ENCODE results near the gene FBXW11.
"Not testable (repeated sequence)": the region's sequence is repeated elsewhere in the genome, so short reads cannot be mapped to it uniquely, and the experiment has no call there.

The FBXW11 gene

DNA sequence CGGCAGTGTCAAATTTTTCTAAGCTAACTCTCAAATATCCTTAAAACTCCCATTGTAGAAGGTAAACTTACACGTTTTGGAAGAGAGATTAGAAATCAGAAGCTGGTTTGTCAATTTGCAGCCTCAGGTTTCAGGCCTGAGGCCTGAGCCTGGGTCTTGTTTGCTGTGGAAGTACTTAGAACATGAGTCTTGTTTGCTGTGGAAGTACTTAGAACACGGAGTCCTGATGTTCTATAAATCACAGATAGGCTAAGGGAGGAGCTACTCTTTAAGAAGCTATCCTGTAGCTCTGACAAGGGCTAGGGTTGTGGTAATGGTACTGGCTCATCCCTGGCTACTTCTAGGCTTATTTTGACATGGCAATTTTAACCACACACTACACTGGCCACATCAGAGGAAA is 97.8 kb downstream of the FBXW11 start:
- no peak for DNase-seq (ENCODE audit: low spot score)

DNA sequence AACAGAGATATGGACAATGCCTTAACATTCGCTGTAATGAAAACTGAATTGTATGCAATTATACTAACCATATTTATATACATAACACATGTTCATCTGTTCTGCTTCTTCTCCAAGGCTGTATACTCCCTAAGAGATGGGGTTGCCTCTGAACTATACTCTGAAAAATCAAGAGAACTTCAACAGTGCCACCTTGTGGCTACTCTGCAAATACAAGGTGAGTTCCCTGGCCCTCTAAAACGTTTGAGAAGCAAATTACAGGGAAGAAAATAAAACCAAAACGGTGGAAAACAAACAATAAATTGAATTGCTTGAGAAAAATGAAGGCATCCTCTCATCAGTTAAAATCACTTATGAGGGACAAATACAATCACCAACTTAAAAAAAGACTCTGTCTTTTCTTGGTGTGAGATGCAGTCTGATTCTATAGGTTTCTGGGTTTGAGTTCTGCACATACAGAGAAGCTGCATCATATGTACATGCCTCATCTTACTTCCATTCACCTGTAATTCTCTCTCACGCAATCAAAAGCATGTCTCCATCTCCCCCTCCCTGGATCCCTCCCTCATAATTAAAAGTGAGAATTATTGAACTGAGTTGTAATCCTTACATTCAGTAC is 98.6 kb downstream of the FBXW11 start:
- DNase-seq (ENCODE audit: low spot score) = peak; percentile 52

GRCh38 chr5:171906703-171907590 is 99.5 kb downstream of the FBXW11 start:
- DNase-seq (ENCODE audit: low spot score) = no peak

DNA sequence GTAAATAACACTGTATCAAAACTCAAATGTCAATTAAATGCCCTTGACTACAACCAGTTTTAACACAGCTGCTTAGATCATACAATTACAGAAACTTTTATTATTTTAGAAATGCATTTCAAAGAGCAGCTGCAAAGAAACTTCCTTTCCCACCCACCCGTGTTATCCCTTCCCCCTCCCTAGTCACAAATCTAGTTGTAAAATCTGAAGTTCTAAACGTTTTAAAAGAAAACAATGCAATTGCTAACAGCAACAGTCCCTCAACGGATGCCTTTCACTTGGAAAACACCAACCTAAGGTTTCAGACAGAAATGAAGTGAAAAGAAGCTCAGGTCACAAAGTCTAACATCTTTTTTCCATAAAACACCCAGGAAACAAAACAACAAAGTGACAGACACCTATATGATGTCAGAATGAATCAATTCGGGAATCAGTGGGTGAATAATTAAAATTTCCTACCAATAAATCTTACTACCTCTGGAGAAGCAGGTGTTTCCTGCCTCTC is 100.3 kb downstream of the FBXW11 start:
- no peak for DNase-seq (ENCODE audit: low spot score)

GRCh38 chr5:171904886-171905285 is 101.6 kb downstream of the FBXW11 start:
- no peak for DNase-seq (ENCODE audit: low spot score)

GRCh38 chr5:171901764-171902163 is 104.7 kb downstream of the FBXW11 start:
- DNase-seq (ENCODE audit: low spot score) = no peak

DNA sequence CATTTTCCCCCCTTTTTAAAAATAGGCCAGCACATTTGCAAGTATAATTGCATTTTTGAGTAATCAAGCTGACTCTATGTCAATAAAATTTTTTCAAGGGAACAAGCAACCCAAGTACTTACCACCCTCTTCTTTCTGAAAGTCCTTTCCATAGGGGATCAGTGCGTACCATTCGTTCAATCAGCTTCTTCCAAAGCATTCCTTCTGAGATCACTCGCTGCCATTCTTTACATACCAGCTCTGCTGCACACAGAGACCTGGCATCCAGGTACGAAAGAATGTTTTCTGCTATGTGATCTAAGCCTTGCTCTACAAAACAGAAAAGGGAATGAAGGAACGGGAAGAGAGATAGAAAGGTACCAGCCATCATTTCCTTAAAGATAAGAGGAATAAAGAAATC is 106.6 kb downstream of the FBXW11 start:
- DNase-seq (ENCODE audit: low spot score) = no peak

DNA sequence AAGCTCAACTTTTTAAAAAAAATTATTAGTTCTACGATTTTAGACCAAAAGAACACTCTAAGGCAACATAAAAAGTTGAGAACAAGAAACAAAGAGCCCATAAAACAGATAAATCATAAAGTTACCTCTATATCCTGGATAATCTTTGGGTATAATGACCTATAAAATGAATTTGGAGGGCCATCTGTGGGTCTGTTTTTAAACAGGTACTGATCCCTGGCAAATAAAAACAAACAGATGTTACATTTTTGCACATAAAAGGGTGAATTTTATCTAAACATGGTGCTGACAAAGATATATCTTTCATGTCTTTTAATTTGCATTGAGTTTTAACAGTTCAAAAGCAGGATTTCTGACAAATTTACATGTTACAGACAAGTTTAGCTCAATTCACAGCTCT is 107.6 kb downstream of the FBXW11 start:
- DNase-seq (ENCODE audit: low spot score) = no peak

GRCh38 chr5:171898386-171898785 is 108.1 kb downstream of the FBXW11 start:
- no peak for DNase-seq (ENCODE audit: low spot score)

DNA sequence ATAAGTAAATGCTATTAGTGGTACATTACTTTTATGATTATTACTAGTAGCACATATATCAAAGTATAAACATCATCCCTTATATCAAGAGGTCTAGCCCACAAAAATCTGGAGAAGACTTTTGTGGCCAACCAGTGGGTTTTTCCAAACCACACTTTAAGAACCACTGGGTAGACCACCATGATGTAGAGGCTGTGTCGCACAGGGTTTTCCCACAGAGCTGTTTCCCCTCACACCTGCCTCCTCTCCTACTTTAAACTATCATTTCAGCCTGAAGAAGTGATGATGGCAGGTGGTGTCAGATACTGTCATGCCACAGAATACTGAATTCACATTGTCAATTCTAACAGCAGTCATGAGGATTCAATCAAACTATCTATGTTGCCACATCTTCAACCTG is 109.2 kb downstream of the FBXW11 start:
- DNase-seq (ENCODE audit: low spot score) = no peak

DNA sequence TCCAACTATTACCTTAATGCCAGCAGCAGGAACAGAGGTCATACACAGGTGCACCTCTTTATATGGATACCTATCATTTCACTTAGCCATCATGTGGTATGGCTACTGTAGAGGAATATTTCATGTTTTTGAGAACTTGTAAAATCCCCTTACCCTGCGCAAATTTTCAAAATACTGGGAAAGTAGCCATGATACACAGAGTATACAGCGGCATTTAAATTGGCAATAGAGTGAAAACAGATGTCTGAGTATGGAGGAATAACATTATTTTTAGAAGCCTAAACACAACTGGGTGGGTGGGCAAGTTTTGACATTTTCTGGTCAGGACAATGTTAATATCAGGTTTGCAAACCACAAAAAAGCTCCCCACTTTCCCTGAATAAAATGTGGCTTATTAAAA is 111.4 kb downstream of the FBXW11 start:
- no peak for DNase-seq (ENCODE audit: low spot score)

DNA sequence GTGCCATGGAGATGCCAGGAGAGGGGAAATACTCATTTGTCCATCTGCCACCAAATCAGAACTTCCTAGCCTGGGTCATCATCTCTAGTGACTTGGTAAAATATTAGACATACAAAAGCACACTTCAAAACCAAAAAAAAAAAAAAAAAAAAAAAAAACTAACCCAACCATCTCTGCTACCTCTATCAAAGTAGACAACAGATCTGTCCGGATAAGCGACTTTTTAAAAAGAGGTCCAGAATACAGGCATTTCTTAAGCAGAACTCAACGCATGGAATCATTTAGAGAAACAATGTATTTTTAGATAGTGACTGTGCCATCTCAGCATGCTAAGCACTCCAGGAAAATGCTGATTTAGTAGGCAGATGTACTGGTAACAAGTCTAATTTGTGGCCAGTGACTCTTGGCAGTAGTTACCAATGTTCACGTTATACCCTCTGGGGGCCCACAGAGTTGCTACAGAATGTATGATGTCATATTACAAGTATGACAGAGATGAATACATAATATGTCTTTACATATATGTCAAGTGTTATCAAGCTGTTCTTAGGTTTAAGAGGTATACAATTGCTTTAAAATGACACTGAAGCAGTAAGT is 113.0 kb downstream of the FBXW11 start:
- DNase-seq (ENCODE audit: low spot score) = no peak

- no peak for DNase-seq (ENCODE audit: low spot score)
Measured at GRCh38 chr5:171891595-171891994, 114.8 kb downstream of the FBXW11 start.

DNA sequence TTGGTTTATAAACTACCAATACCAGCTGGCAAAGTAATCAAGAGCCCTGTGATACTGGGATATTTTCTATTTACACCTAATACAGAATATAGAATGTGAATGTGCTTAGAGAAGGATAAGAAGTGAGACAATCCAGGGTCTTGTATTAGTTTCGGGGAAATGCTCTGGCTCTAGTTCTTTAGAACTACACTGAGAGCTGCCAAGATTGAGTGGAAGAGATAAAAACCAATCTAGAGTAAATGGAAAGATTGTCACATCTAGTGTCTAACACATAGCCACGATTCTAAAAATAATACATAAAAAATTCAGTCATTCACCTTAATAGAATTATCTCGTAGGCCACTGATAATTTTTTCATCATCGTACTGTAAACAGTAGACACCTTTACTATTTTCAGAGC is 115.3 kb downstream of the FBXW11 start:
- no peak for DNase-seq (ENCODE audit: low spot score)

DNA sequence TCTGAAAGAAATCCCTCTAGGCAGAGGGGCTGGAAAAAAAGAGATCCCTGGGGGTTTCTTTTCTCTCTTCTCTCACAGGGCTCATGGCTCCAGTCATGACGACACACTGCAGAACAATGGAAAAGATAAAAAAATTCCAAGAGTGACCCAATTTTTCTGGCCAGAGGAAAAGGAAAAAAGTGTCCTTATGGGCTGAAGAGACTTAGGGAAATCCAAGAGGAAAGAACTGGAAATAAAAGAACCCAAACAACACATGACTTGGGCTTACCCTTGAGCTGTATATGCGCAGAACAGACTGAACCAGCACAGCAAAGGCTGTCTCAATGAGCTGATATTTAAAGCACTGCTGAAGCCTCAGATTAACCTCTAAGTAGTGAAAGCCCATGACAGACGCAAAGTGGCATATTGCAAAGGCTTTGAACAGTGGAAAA is 118.4 kb downstream of the FBXW11 start:
- no peak for DNase-seq (ENCODE audit: low spot score)

- DNase-seq (ENCODE audit: low spot score) = not testable (repeated sequence)
Measured at GRCh38 chr5:171886037-171886436, 120.4 kb downstream of the FBXW11 start.

DNA sequence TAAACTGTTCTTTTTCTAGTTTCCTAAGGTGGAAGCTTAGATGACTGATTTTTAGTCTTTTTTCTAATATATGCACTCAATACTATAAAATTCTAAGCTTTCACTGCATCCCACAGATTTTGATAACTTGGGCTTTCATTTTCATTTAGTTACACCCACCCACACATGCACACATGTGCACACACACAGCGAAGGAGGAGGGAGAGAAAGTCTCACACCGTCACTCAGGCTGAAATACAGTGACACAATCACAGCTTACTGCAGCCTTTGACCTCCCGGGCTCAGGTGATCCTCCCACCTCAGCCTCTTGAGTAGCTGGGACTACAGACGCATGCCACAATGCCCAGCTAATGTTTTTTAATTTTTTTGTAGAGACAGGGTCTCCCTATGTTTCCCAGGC is 124.3 kb downstream of the FBXW11 start:
- no peak for DNase-seq (ENCODE audit: low spot score)

- DNase-seq (ENCODE audit: low spot score) = no peak
Measured at GRCh38 chr5:171874234-171874633, 132.2 kb downstream of the FBXW11 start.

GRCh38 chr5:171872666-171873065 is 133.8 kb downstream of the FBXW11 start:
- no peak for DNase-seq (ENCODE audit: low spot score)

- no peak for DNase-seq (ENCODE audit: low spot score)
Measured at GRCh38 chr5:171871711-171872110, 134.7 kb downstream of the FBXW11 start.

- DNase-seq (ENCODE audit: low spot score) = no peak
Measured at GRCh38 chr5:171869956-171870355, 136.5 kb downstream of the FBXW11 start.

DNA sequence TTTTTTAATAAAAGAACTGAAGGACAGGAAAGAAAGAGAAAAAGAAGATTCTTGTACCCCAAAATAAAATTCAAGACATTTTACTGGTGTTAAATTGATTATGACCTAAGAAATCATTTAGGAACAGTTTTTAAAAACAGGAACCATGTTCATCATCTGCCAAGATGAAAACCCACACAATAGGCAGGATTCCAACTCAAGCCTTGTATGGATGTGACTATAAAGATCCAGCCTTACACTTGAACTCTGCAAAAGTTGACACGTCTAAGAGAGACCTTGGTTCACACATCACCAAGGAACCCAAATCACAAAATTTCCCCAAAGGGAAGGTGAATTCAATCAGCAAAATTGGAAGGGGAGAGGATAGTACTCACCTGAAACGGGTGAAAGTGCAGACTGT is 138.2 kb downstream of the FBXW11 start:
- DNase-seq (ENCODE audit: low spot score) = no peak

GRCh38 chr5:171867786-171868185 is 138.7 kb downstream of the FBXW11 start:
- no peak for DNase-seq (ENCODE audit: low spot score)
